Measurements from ENCODE around the gene LGALS7B.
"Not testable (repeated sequence)": the region's sequence is repeated elsewhere in the genome, so short reads cannot be mapped to it uniquely, and the experiment has no call there.

The LGALS7B gene

GRCh38 chr19:38805180-38805579 is 16.2 kb downstream of the LGALS7B start:
- no peaks in the 10 kb centered on the region for H3K36me3 ChIP-seq (replicated peaks; ENCODE audit: insufficient read depth, low read length)
- H3K4me2 ChIP-seq (ENCODE audit: low read depth, low read length): no peak overlapping the region
- H3K27ac ChIP-seq (ENCODE audit: low read length): no peak overlapping the region
- H3K4me1 ChIP-seq (ENCODE audit: low read length): no peaks in the 10 kb centered on the region
- no peak for DNase-seq
- no peak overlapping the region for H2AFZ ChIP-seq (ENCODE audit: low read length)
- no peak for TF ChIP-seq EZH2phosphoT487 (IDR thresholded peaks at IDR 0.05; ENCODE audit: low read length)
- no peak for TF ChIP-seq EZH2 (optimal IDR thresholded peaks at IDR 0.05; ENCODE audit: low read depth, low read length)
- TF ChIP-seq, protein P1, sequence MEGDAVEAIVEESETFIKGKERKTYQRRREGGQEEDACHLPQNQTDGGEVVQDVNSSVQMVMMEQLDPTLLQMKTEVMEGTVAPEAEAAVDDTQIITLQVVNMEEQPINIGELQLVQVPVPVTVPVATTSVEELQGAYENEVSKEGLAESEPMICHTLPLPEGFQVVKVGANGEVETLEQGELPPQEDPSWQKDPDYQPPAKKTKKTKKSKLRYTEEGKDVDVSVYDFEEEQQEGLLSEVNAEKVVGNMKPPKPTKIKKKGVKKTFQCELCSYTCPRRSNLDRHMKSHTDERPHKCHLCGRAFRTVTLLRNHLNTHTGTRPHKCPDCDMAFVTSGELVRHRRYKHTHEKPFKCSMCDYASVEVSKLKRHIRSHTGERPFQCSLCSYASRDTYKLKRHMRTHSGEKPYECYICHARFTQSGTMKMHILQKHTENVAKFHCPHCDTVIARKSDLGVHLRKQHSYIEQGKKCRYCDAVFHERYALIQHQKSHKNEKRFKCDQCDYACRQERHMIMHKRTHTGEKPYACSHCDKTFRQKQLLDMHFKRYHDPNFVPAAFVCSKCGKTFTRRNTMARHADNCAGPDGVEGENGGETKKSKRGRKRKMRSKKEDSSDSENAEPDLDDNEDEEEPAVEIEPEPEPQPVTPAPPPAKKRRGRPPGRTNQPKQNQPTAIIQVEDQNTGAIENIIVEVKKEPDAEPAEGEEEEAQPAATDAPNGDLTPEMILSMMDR (IDR thresholded peaks at IDR 0.05; ENCODE audit: low read length): no peak
- H3K79me2 ChIP-seq (ENCODE audit: low read length): no peaks in the 10 kb centered on the region
- H3K9ac ChIP-seq (ENCODE audit: low read length): no peak overlapping the region
- H3K4me3 ChIP-seq (ENCODE audit: low read length): no peak overlapping the region
- H3K9me3 ChIP-seq (replicated peaks; ENCODE audit: insufficient read depth, low read length): no peaks in the 10 kb centered on the region
- no peaks in the 10 kb centered on the region for H4K20me1 ChIP-seq (ENCODE audit: insufficient read depth, low read length)
- H3F3A ChIP-seq (ENCODE audit: insufficient read depth, low read length): no peaks in the 10 kb centered on the region
- H3K27me3 ChIP-seq (replicated peaks; ENCODE audit: insufficient read depth, low read length): peaks cover 40% of the 10 kb centered on the region
- no peaks in the 10 kb centered on the region for H3K9me2 ChIP-seq (replicated peaks; ENCODE audit: insufficient read depth, low read length)

DNA sequence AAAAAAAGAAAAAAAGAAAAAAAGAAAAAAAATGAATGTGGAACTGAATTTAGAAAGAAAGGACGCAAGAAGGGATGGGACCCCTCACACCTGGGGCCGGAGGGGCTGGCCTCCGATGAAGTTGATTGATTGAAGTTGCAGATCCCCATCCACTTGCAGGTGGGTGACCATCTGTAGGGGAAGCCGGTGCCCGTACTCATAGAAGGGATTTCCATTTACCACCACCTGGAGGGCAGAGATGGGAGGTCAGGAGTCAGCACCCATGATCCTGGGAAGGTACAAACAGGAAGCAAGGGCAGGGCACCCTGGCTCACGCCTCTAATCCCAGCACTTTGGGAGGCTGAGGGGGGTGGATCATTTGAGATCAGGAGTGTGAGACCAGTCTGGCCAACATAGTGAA is 17.4 kb downstream of the LGALS7B start:
- Histone ChIP-seq H4K20me1 (ENCODE audit: insufficient read depth, low read length) (no peaks in the 10 kb centered on the region), H2AFZ (ENCODE audit: low read length) (no peak overlapping the region), H3K9me2 (replicated peaks; ENCODE audit: insufficient read depth, low read length) (no peaks in the 10 kb centered on the region), H3K27me3 (replicated peaks; ENCODE audit: insufficient read depth, low read length) (peaks cover 31% of the 10 kb centered on the region), H3K4me2 (ENCODE audit: low read depth, low read length) (no peak overlapping the region), H3K4me3 (ENCODE audit: low read length) (no peak overlapping the region), H3K79me2 (ENCODE audit: low read length) (no peaks in the 10 kb centered on the region), H3K9ac (ENCODE audit: low read length) (no peak overlapping the region), H3F3A (ENCODE audit: insufficient read depth, low read length) (no peaks in the 10 kb centered on the region), H3K9me3 (replicated peaks; ENCODE audit: insufficient read depth, low read length) (no peaks in the 10 kb centered on the region), H3K27ac (ENCODE audit: low read length) (no peak overlapping the region), H3K36me3 (replicated peaks; ENCODE audit: insufficient read depth, low read length) (no peaks in the 10 kb centered on the region), H3K4me1 (ENCODE audit: low read length) (no peaks in the 10 kb centered on the region)
- DNase-seq: no peak
- TF ChIP-seq EZH2 (optimal IDR thresholded peaks at IDR 0.05; ENCODE audit: low read depth, low read length) (no peak), EZH2phosphoT487 (IDR thresholded peaks at IDR 0.05; ENCODE audit: low read length) (no peak)
- TF ChIP-seq, protein P1 (IDR thresholded peaks at IDR 0.05; ENCODE audit: low read length): no peak

DNA sequence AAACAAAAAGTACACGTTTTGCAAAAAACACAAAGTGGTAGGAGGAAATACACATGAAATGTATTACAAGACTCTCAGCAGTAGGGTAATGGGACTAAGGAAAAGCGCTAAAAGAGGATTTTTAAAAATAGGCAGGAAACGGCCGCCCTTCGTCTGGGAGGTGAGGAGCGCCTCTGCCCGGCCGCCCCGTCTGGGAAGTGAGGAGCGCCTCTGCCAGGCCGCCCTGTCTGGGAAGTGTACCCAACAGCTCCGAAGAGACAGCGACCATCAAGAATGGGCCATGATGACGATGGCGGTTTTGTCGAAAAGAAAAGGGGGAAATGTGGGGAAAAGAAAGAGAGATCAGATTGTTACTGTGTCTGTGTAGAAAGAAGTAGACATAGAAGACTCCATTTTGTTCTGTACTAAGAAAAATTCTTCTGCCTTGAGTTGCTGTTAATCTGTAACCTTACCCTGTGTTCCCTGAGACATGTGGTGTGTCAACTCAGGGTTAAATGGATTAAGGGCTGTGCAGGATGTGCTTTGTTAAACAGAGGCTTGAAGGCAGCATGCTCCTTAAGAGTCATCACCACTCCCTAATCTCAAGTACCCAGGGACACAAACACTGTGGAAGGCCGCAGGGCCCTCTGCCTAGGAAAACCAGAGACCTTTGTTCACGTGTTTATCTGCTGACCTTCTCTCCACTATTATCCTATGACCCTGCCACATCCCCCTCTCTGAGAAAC is 18.5 kb downstream of the LGALS7B start:
- H3F3A ChIP-seq (ENCODE audit: insufficient read depth, low read length); H3K4me3 ChIP-seq (ENCODE audit: low read length); H3K36me3 ChIP-seq (replicated peaks; ENCODE audit: insufficient read depth, low read length); H3K9ac ChIP-seq (ENCODE audit: low read length); H2AFZ ChIP-seq (ENCODE audit: low read length); H4K20me1 ChIP-seq (ENCODE audit: insufficient read depth, low read length); H3K9me3 ChIP-seq (replicated peaks; ENCODE audit: insufficient read depth, low read length); H3K9me2 ChIP-seq (replicated peaks; ENCODE audit: insufficient read depth, low read length); H3K4me1 ChIP-seq (ENCODE audit: low read length); DNase-seq; H3K27ac ChIP-seq (ENCODE audit: low read length); H3K4me2 ChIP-seq (ENCODE audit: low read depth, low read length); H3K79me2 ChIP-seq (ENCODE audit: low read length): not testable (repeated sequence)
- peaks cover 19% of the 10 kb centered on the region; the same call in 1 of the 2 replicates for H3K27me3 ChIP-seq (replicated peaks; ENCODE audit: insufficient read depth, low read length)

DNA sequence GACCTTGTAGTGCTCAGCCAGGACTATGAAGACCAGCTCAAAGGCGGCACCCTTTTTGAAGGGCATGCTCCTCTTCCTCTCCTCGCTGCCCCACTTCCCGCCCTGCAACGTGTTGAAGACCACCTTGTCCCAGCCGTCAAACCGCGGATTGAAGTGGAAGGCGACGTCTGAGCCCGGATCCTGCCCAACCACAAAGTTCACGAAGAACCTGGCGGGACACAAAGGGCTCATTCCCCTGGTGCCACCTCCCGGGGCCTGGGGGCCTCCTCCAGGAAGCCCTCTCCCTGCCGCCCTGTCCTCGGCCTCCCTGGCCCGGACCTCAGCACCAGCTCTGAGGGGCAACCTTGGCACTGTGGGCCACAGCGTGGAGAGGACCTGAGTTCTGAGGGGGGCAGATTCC is 19.7 kb downstream of the LGALS7B start:
- Histone ChIP-seq H3K4me3 (ENCODE audit: low read length) (no peak overlapping the region), H3K27me3 (replicated peaks; ENCODE audit: insufficient read depth, low read length) (peaks cover 8% of the 10 kb centered on the region; the same call in 1 of the 2 replicates), H3K36me3 (replicated peaks; ENCODE audit: insufficient read depth, low read length) (no peaks in the 10 kb centered on the region), H3K4me2 (ENCODE audit: low read depth, low read length) (no peak overlapping the region), H3K9me2 (replicated peaks; ENCODE audit: insufficient read depth, low read length) (no peaks in the 10 kb centered on the region), H2AFZ (ENCODE audit: low read length) (no peak overlapping the region), H3F3A (ENCODE audit: insufficient read depth, low read length) (no peaks in the 10 kb centered on the region), H3K9ac (ENCODE audit: low read length) (no peak overlapping the region), H3K27ac (ENCODE audit: low read length) (no peak overlapping the region), H3K4me1 (ENCODE audit: low read length) (no peaks in the 10 kb centered on the region), H3K9me3 (replicated peaks; ENCODE audit: insufficient read depth, low read length) (no peaks in the 10 kb centered on the region), H3K79me2 (ENCODE audit: low read length) (no peaks in the 10 kb centered on the region), H4K20me1 (ENCODE audit: insufficient read depth, low read length) (no peaks in the 10 kb centered on the region)
- no peak for DNase-seq
- TF ChIP-seq EZH2 (optimal IDR thresholded peaks at IDR 0.05; ENCODE audit: low read depth, low read length) (no peak), EZH2phosphoT487 (IDR thresholded peaks at IDR 0.05; ENCODE audit: low read length) (no peak)
- TF ChIP-seq, protein P1 (IDR thresholded peaks at IDR 0.05; ENCODE audit: low read length): no peak

Data from MM.1S (cell line).